Esophagus muscularis mucosa (tissue), 3 donors: ENCODE results near the gene HSBP1L1.

Source experiments
- CTCF ChIP-seq, 3 experiments: fragments of 200-600 bp in 2 of 3; fragments of 450-650 bp in 1 of 3; sonication (generic) in 2 of 3; IDR thresholded peaks; one replicate each; pipeline ENCODE4 v1.5.1; 2017 to 2019; ENCODE audit warnings: antibody characterized with exemption in 3 of 3, mild to moderate bottlenecking in 2 of 3, moderate library complexity in 1 of 3
- POLR2A ChIP-seq: fragments of 450-650 bp; IDR thresholded peaks from one replicate; pipeline ENCODE4 v1.6.1; 2017; ENCODE audit warnings: antibody characterized with exemption, moderate library complexity, mild to moderate bottlenecking, low read depth

- TF ChIP-seq CTCF (IDR thresholded peaks at IDR 0.05) (no peak), POLR2A (no peak)
Observed at GRCh38 chr18:79922971-79923411, 41.5 kb upstream of the HSBP1L1 start.
